Stomach (tissue), 4 donors: ENCODE results near the gene OR6K6.

Source experiments
- CTCF ChIP-seq, 7 experiments: fragments of 450-650 bp in 4 of 7; fragments of 200-600 bp in 3 of 7; sonication (generic) in 3 of 7; IDR thresholded peaks; one replicate each; pipeline ENCODE4 v1.5.1; 2016 to 2019; ENCODE audit warnings: antibody characterized with exemption in 7 of 7, control low read depth in 2 of 7, mild to moderate bottlenecking in 1 of 7
- POLR2A ChIP-seq, 4 donors: fragments of 450-650 bp; IDR thresholded peaks; one replicate each; pipeline ENCODE4 v1.6.1; 2016; ENCODE audit warnings: antibody characterized with exemption in 4 of 4, control low read depth in 2 of 4, mild to moderate bottlenecking in 1 of 4, moderate library complexity in 1 of 4

- TF ChIP-seq POLR2A (IDR thresholded peaks at IDR 0.05), result no peak
- TF ChIP-seq CTCF (IDR thresholded peaks at IDR 0.05), result no peak
Measured at GRCh38 chr1:158803678-158804077, 49.2 kb downstream of the OR6K6 start.
